ENCODE measurements around the gene MS4A3. TPM values are rescaled to one million over a fixed set of nuclear protein-coding genes. Genes with fewer than 3 reads are reported as not detected.

Gene MS4A3
- total RNA-seq, 1 experiment from 2014 or later, result not detected

DNA sequence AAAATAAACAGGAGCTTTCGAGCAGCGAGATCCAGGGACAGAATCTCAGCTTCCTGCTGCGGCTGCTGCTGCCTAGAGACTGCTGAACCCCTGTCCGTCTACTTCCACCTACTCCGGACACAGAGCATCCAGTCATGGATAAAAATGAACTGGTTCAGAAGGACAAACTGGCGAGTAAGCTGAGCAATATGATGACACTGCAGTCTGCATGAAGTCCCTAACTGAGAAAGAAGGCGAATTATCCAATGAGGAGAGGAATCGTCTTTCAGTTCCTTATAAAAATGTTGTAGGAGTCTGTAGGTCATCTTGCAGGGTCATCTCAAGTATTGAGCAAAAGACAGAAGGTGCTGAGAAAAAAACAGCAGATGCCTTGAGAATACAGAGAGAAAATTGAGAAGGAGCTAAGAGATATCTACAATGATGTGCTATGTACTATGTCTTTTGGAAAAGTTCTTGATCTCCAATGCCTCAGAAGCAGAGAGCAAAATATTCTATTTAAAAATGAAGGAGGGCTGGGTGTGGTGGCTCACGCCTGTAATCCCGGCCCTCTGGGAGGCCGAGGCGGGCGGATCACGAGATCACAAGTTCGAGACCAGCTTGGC lies 20.9 kb downstream of the MS4A3 start:
- H3K9me3 Mint-ChIP-seq (ENCODE audit: unreplicated experiment), result peaks cover 2% of the 10 kb centered on the region
- POLR2A ChIA-PET, result interaction anchor here (1.1 kb wide), 1 partner anchor 154 kb away, joined by 4 read pairs; no protein-coding TSS in a partner anchor
- H3K4me1 Mint-ChIP-seq (ENCODE audit: insufficient read depth, unreplicated experiment), result no peaks in the 10 kb centered on the region
- H3K27me3 Mint-ChIP-seq (ENCODE audit: insufficient read depth, unreplicated experiment), result peaks cover 11% of the 10 kb centered on the region
- intact Hi-C loops (cut with micrococcal nuclease), result no loop called here
- H3K27ac Mint-ChIP-seq (ENCODE audit: low read depth, unreplicated experiment), result no peak overlapping the region
- TF ChIP-seq CTCF (IDR thresholded peaks at IDR 0.05; ENCODE audit: unreplicated experiment), result no peak
- H3K36me3 Mint-ChIP-seq (ENCODE audit: insufficient read depth, unreplicated experiment), result no peaks in the 10 kb centered on the region
- H3K4me3 Mint-ChIP-seq (ENCODE audit: unreplicated experiment), result no peak overlapping the region
- BruUV-seq (replicated peaks), result no TSS peak
- CTCF ChIA-PET, result interaction anchor here (1.0 kb wide), 1 partner anchor 254 kb away, joined by 4 read pairs; no protein-coding TSS in a partner anchor
- DNase-seq (ENCODE audit: unreplicated experiment), result no peak

GRCh38 chr11:60077981-60078380 lies 21.5 kb downstream of the MS4A3 start:
- peaks cover 11% of the 10 kb centered on the region for H3K27me3 Mint-ChIP-seq (ENCODE audit: insufficient read depth, unreplicated experiment)
- H3K4me3 Mint-ChIP-seq (ENCODE audit: unreplicated experiment), result no peak overlapping the region
- DNase-seq (ENCODE audit: unreplicated experiment), result no peak
- no peak for TF ChIP-seq CTCF (IDR thresholded peaks at IDR 0.05; ENCODE audit: unreplicated experiment)
- no peaks in the 10 kb centered on the region for H3K36me3 Mint-ChIP-seq (ENCODE audit: insufficient read depth, unreplicated experiment)
- BruUV-seq (replicated peaks), result no TSS peak
- H3K4me1 Mint-ChIP-seq (ENCODE audit: insufficient read depth, unreplicated experiment), result no peaks in the 10 kb centered on the region
- intact Hi-C loops (cut with micrococcal nuclease), result no loop called here
- no peak overlapping the region for H3K27ac Mint-ChIP-seq (ENCODE audit: low read depth, unreplicated experiment)
- CTCF ChIA-PET, result no interaction called here
- POLR2A ChIA-PET, result interaction anchor here (0.7 kb wide), 1 partner anchor 641 kb away, joined by 4 read pairs; no protein-coding TSS in a partner anchor
- no peaks in the 10 kb centered on the region for H3K9me3 Mint-ChIP-seq (ENCODE audit: unreplicated experiment)

GRCh38 chr11:60078745-60079144 lies 22.3 kb downstream of the MS4A3 start:
- ChIA-PET CTCF (no interaction called here), POLR2A (no interaction called here)
- H3K9me3 Mint-ChIP-seq (ENCODE audit: unreplicated experiment), result no peaks in the 10 kb centered on the region
- peaks cover 17% of the 10 kb centered on the region for H3K27me3 Mint-ChIP-seq (ENCODE audit: insufficient read depth, unreplicated experiment)
- intact Hi-C loops (cut with micrococcal nuclease), result no loop called here
- no peaks in the 10 kb centered on the region for H3K36me3 Mint-ChIP-seq (ENCODE audit: insufficient read depth, unreplicated experiment)
- no peaks in the 10 kb centered on the region for H3K4me1 Mint-ChIP-seq (ENCODE audit: insufficient read depth, unreplicated experiment)
- H3K4me3 Mint-ChIP-seq (ENCODE audit: unreplicated experiment), result no peak overlapping the region
- TF ChIP-seq CTCF (IDR thresholded peaks at IDR 0.05; ENCODE audit: unreplicated experiment), result no peak
- H3K27ac Mint-ChIP-seq (ENCODE audit: low read depth, unreplicated experiment), result no peak overlapping the region
- no TSS peak for BruUV-seq (replicated peaks)
- no peak for DNase-seq (ENCODE audit: unreplicated experiment)

- H3K4me1 Mint-ChIP-seq (ENCODE audit: insufficient read depth, unreplicated experiment), result no peaks in the 10 kb centered on the region
- H3K36me3 Mint-ChIP-seq (ENCODE audit: insufficient read depth, unreplicated experiment), result no peaks in the 10 kb centered on the region
- H3K27me3 Mint-ChIP-seq (ENCODE audit: insufficient read depth, unreplicated experiment), result peaks cover 35% of the 10 kb centered on the region
- intact Hi-C loops (cut with micrococcal nuclease), result no loop called here
- H3K27ac Mint-ChIP-seq (ENCODE audit: low read depth, unreplicated experiment), result no peak overlapping the region
- no TSS peak for BruUV-seq (replicated peaks)
- CTCF ChIA-PET, result no interaction called here
- TF ChIP-seq CTCF (IDR thresholded peaks at IDR 0.05; ENCODE audit: unreplicated experiment), result no peak
- no peak overlapping the region for H3K4me3 Mint-ChIP-seq (ENCODE audit: unreplicated experiment)
- no peak for DNase-seq (ENCODE audit: unreplicated experiment)
- POLR2A ChIA-PET, result no interaction called here
- H3K9me3 Mint-ChIP-seq (ENCODE audit: unreplicated experiment), result no peaks in the 10 kb centered on the region
Observed at GRCh38 chr11:60080535-60080934, 24.1 kb downstream of the MS4A3 start.

Data from MCF 10A (cell line).